ENCODE measurements around the gene GTF2H2C.
"Not testable (repeated sequence)": the region's sequence is repeated elsewhere in the genome, so short reads cannot be mapped to it uniquely, and the experiment has no call there.

Gene GTF2H2C

DNA sequence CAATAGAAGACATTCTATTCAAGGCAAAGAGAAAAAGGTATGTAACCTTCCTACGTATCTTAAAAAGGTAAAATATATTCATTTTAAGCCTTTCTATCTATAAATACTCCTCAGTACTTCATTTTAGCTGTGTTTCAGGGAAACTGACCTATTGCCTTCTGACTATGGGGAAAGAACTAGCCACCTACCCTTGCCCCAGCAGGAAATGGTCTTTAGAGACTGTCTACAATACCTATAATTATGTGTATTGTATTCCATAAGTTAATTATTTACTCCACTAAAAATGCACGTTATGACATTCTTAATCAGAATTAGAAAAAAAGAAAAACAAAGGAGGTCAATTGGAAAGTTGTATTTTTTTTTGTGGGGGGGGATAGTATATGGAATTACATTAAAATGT is 6.2 kb downstream of the GTF2H2C start:
- not testable (repeated sequence) for DNase-seq (ENCODE audit: low spot score)

DNA sequence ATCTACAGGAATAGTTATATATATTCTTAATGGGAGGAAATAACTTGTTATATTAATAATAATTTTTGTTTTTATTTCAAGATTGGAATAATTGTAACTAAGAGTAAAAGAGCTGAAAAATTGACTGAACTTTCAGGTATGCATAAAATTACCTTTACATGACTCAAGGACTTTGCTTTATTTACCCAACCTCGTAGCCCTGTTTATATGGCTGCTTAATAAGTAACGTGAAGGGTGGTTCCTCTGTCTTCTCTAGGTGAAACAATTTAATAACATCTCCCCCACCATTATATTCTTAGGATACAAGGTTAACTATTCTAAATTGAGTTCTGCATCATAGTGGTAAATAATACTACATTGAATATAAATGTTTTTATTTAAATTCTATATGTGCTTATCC is 8.1 kb downstream of the GTF2H2C start:
- not testable (repeated sequence) for DNase-seq (ENCODE audit: low spot score)

DNA sequence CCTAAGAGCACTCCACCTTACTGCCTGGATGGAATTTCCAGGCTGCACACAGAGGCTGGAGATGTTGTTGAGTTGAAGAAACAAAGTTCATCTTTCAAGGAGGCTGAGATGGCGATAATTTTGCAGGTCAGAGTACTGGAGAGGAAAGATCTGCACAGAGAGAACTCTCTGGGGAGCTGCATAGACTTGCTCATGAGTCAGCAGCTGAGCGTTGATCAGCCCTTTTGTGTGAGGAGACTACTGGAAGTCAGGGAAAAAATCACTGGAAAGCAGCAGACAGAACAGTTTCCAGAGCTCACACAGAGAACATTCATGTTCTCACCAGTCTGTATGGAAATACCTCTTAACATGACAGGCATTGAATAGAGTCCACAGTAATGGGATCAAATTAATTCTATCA is 23.4 kb downstream of the GTF2H2C start:
- not testable (repeated sequence) for DNase-seq (ENCODE audit: low spot score)

DNA sequence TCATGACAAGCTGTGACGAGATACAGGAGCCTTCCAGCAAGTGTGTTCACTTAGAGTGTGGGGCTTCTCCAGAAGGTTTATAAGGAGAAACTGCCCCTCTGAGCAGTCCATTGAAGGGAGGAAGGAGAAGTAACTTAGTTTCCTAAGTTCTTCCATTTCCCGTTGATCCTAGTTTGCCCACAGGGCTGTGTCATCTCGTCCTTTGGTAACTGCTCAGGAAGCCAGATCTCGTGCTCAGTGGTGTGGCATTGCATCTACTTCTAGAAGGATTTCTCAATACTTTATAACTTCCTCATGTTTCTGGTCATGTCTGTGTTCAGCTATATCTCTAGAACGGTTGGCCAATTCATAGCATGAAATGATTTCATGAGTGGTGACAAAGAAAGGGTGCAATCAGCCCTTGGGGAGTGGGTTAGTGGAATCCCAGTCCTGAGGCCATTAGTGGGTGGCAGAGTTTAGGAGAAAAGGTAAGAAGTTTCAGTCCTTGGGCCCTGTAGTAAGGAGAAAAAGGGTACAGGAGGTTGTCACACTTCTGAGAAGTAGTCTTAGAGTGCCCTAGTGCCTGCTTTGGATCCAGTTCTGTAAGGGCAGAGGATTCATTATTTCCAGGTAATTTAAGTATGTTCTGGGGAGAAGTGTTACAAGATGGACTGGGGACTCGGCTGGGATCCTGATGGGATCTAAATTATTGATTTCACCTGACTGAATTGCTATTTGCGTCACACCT is 36.3 kb downstream of the GTF2H2C start:
- DNase-seq (ENCODE audit: low spot score) = not testable (repeated sequence)

DNA sequence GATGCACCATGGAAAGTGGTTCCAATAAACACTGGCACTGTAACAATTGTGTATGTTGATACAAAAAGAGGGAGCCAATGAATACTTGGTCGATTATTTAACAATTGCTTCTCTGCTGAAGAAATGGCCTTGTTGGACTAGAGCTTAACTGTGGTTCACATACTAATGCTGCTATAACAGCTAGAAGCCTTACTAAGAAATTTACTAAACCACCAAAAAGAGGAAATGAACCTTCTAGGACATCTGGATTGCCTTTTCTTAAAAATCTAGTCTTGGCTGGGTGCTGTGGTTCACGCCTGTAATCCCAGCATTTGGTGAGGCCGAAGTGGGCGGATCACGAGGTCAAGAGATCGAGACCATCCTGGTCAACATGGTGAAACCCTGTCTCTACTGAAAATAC is 42.0 kb downstream of the GTF2H2C start:
- DNase-seq (ENCODE audit: low spot score) = not testable (repeated sequence)

DNA sequence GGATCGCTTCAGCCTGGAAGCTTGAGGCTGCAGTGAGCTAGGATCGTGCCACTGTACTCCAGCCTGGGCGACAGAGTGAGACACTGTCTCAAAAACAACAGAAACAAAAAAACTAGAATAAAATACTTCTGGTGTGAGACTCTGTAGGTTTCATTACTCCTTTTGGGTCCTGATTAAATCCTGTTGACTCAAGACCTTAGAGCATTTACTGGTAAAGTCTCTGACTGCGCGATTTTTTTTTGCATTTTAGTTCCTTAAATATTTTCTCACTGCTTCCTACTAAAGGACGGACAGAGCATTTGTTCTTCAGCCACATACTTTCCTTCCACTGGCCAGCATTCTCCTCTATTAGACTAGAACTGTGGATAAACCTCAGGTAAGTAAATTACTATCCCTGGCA is 46.8 kb downstream of the GTF2H2C start:
- not testable (repeated sequence) for DNase-seq (ENCODE audit: low spot score)

DNA sequence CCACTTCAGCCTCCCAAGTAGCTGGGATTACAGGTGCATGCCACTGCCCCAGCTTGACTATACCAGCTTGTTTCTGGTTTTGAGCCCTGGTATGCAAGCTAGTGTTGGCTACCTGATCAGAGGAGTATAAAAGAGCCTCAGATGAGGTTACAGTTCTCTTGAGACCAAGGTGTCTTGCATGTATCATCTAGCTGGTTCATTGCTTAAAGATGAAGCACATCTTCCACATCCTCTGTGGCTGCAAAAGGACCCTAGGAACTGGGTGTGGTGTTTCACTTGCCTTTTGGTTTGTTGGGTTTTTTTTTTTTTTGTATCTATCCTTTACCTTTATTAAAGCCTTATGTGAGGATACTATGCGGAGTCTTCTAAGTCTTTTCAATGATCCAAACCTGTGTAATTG is 47.8 kb downstream of the GTF2H2C start:
- DNase-seq (ENCODE audit: low spot score) = not testable (repeated sequence)

DNA sequence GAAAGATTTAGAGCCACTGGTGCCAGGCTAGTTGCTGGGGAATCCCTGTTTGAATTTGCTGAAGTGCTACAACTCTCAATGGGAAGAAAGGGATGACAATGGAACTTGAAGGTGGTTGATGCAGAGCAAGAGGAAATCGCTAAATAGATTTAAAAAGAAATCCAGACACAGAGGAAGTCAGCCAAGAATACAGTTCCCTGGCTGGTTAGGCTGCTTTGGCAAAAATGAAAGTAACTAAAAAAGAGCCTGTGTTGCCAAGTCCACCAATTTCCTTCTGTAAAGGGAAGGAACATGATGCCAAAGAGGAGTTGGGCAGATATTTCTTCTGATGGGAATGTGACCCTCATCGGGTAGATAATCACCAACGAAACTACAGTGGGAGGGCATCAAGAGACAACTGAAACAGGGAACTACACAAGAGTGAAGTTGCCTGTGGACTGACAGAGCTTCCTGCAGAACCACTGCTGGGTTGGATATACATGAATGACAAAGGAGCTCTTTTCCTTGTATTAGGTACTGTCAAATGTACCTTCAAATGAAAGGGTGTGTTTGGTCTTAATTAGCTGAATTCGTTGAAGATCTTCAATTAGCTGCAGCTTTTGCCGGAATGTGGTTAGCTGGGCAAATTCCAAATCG is 49.0 kb downstream of the GTF2H2C start:
- DNase-seq (ENCODE audit: low spot score) = not testable (repeated sequence)

DNA sequence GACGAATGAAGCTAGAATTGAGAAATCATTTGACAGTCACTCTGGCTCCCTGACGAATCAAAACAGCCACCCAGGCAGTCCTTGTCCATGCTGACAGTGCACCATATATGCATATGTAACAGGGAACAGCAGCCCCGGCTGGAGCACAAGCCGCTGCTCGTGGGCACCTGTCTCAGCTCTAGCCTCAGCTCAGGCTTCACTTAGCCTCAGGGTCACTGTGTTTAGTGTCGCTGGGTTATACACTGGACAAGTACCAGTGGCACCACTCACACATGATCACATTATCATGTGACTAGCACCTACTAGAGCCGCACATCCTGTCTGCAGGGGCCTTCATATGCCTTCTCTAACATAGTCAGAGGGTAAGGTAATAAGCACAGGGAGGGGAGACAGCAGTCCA is 54.9 kb downstream of the GTF2H2C start:
- not testable (repeated sequence) for DNase-seq (ENCODE audit: low spot score)

DNA sequence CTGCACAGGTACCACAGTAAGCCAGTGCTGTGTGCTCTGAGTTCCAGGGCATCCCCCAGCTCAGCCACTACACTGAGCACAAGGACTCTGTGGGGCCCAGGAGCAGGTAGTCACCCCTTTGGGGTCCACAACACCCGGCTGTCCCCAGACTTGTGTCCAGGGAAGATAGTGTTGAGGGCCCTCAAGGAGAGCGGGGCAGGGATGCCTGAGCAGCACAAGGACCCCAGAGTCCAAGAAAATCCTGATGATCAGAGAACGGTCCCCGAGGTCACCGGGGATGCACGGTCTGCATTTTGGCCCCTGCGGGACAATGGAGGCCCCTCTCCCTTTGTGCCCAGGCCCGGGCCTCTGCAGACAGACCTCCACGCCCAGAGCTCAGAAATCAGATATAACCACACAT is 71.9 kb downstream of the GTF2H2C start:
- not testable (repeated sequence) for DNase-seq (ENCODE audit: low spot score)

Data from AG20443 (cell line).